ENCODE data around the gene SYP.

GRCh38 chrX:49167740-49168108, 32.3 kb downstream of the SYP start:
- TF ChIP-seq POLR2A (IDR thresholded peaks at IDR 0.05; ENCODE audit: low read depth, low read length) (no peak), TAF1 (IDR thresholded peaks at IDR 0.05; ENCODE audit: borderline replicate concordance, low read depth, low read length) (no peak), POLR2AphosphoS5 (IDR thresholded peaks at IDR 0.05; ENCODE audit: low read depth, low read length) (no peak)
